Stimulated activated CD4-positive, alpha-beta T cell treated with anti-CD3 and anti-CD28 coated beads, Interleukin-15, amount 100 ng/mL, for 1 hour (primary cell): ENCODE data around the gene HMCES.

Source experiments
- DNase-seq, 2 donors: peaks; one replicate each; pipeline ENCODE4 v3.0.0-alpha.2; 2020; ENCODE audit warnings: low read depth in 1 of 2, low spot score in 1 of 2

HMCES gene, protein sequence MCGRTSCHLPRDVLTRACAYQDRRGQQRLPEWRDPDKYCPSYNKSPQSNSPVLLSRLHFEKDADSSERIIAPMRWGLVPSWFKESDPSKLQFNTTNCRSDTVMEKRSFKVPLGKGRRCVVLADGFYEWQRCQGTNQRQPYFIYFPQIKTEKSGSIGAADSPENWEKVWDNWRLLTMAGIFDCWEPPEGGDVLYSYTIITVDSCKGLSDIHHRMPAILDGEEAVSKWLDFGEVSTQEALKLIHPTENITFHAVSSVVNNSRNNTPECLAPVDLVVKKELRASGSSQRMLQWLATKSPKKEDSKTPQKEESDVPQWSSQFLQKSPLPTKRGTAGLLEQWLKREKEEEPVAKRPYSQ

GRCh38 chr3:129278439-129278965 is at the start of gene HMCES:
Gene HMCES, plus strand, starts transcription at chr3:129278870. Its CDS starts 863 bp downstream, at chr3:129279733.
- peak; percentile 87 to 93 for DNase-seq

GRCh38 chr3:129228891-129229585 is 49.6 kb upstream of the HMCES start:
- no peak for DNase-seq

- no peak for DNase-seq
Observed at GRCh38 chr3:129230311-129231019, 48.2 kb upstream of the HMCES start.

GRCh38 chr3:129231331-129232119 is 47.1 kb upstream of the HMCES start:
- DNase-seq: no peak

DNA sequence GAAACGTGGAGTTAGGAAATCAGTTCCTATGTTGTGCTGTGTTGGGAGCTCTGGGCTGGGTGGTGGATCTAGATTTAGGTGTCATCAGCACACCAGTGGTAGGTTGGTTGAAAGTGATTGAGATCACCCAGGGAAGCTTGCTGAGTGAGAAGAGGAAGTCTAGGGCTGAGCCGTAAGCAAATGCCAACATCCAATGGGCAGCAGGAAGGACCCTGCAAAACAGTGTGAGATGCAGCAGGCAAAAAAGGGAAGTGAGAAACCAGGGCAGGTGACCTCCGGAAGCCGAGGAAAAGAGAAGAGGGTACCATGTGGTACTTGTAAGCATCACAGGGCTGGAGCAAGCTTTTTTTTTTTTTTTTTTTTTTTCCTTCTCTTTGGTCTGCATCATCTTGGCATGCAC is 45.1 kb upstream of the HMCES start:
- no peak for DNase-seq

GRCh38 chr3:129234441-129234840 is 44.2 kb upstream of the HMCES start:
- no peak for DNase-seq

DNA sequence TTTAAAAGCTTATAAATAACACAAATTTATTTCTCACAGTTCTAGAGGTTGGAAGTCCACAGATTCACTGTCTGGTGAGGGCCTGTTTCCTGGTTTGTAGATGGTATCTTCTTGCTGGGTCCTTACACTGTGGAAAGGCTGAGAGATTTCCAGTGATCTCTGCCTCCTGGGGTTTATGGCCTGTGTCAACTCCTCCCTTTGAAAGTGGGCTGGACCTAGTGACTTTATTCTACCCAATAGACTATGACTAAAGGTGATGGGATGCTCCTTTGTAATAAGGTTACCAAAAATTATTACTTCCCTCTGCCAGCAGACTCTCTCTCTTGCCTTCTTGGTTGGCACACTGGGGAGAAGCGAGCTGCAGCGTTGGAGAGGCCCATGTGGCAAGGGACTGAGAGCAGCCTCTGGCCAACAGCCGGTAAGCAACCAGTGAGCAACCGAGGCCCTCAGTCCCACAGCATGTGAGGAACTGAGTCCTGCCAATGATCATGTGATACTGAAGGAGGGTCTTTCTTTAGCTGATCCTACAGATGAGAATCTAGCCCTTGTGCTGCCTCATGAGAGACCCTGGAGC is 43.2 kb upstream of the HMCES start:
- DNase-seq: no peak

GRCh38 chr3:129238945-129239705 is 39.5 kb upstream of the HMCES start:
- DNase-seq: no peak

- no peak for DNase-seq
Observed at GRCh38 chr3:129239991-129240390, 38.7 kb upstream of the HMCES start.

GRCh38 chr3:129240436-129240835 is 38.2 kb upstream of the HMCES start:
- DNase-seq: no peak

GRCh38 chr3:129245141-129245540 is 33.5 kb upstream of the HMCES start:
- no peak for DNase-seq

DNA sequence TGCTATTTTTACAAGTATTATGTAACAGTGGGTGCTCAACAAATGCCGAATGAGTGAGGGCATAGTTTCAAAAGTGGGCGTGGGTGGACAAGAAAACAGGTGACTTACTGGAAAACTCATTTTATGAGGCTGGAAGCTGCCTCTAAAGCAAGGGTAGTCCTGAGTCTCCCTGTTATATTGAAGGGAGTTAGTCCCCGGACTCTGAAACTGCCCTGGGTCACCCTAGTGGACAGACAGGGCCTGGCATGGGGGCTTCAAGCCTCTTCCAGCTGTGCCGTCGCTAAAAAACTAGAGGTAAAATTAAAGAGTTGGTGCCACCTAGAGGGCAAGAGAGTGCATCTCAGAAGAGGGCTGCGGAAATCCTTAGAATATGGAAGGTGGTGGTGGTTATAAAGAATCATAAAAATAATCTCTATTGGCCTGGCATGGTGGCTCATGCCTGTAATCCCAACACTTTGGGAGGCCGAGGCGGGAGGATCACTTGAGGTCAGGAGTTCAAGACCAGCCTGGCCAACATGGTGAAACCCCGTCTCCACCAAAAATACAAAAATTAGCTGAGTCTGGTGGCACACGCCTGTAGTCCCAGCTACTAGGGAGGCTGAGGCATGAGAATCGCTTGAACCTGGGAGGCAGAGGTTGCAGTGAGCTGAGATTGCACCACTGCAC is 32.9 kb upstream of the HMCES start:
- peak; percentile 34 to 39 for DNase-seq

DNA sequence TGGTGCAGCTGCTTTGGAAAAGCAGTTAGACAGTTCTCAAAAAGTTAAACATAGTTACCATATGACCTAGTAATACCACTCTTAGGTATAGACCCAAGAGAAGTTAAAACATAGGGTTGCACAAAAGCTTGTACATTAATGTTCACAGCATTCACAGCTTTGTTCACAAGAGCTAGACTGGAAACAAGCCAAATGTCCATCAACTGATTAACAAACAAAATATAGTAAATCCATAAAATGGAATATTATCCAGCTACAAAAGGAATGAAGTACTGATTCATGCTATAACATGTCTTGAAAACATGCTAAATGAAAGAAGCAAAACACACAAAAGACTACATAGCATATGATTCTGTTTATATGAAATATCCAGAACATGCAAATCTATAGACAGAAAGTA is 32.0 kb upstream of the HMCES start:
- DNase-seq: no peak

DNA sequence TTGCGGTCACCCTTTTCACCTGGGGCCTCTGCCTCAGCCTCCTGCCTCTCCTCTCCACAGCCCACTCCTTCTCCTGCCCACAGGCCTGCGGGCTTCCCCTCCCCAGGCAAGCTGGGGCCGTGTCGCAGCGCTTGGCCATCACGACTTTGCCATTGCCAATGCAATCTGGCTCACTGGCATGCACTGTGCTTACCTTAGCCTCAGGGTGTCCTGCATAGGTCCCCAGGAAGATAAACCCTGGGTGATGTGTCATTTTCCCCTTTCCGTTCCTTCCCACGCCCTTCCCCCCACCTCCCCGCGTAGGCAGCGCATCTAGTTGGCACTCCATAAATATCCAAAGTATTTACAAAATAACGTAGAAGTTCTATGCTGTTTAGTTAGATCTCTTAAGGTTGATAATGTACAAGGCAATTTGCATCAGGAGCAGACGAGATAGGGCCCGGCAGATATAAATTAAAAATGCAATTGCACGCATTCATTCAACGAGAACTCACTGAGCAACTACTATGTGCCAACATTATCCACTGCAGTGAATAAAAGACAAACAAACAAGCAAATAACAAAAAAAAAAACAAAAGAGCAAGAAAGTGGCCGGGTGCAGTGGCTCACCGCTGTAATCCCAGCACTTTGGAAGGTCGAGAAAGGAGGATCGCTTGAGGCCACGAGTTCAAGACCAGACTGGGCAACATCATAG is 30.2 kb upstream of the HMCES start:
- no peak for DNase-seq

- DNase-seq: peak; percentile 81 to 84
Observed at GRCh38 chr3:129249284-129250065, 29.2 kb upstream of the HMCES start, which contains the start of gene COPG1. Gene COPG1, plus strand, starts transcription at chr3:129249606. Its CDS starts 104 bp downstream, at chr3:129249710.

GRCh38 chr3:129252748-129253147 is 25.9 kb upstream of the HMCES start:
- no peak for DNase-seq

- DNase-seq: no peak
Observed at GRCh38 chr3:129254536-129255230, 24.0 kb upstream of the HMCES start.
